Measurements from ENCODE around the gene SNX4.

- TF ChIP-seq MYC (IDR thresholded peaks at IDR 0.05; ENCODE audit: borderline replicate concordance, low read length) (no peak), CTCF (IDR thresholded peaks at IDR 0.05) (no peak), RAD21 (conservative IDR thresholded peaks at IDR 0.05 in 1 of 2, IDR thresholded peaks at IDR 0.05 in 1 of 2) (no peak), FOXS1 (CRISPR knock-in tag; IDR thresholded peaks at IDR 0.05) (no peak), NR3C1 (IDR thresholded peaks at IDR 0.05) (no peak), POLR2A (IDR thresholded peaks at IDR 0.05; ENCODE audit: low read length) (no peak), EHMT2 (IDR thresholded peaks at IDR 0.05; ENCODE audit: low read depth) (no peak), KDM5A (IDR thresholded peaks at IDR 0.05) (no peak), MAX (IDR thresholded peaks at IDR 0.05) (no peak), HMGXB4 (CRISPR knock-in tag; IDR thresholded peaks at IDR 0.05; ENCODE audit: borderline replicate concordance) (no peak)
These were observed 58.1 kb downstream of the SNX4 start for GRCh38 chr3:125461896-125462295.

All from A549 (cell line).